Body of pancreas (tissue), 4 donors: ENCODE data around the gene FRG1.

Source experiments
- CTCF ChIP-seq, 7 experiments: fragments of 450-650 bp in 4 of 7; fragments of 200-600 bp in 3 of 7; sonication (generic) in 3 of 7; IDR thresholded peaks; one replicate each; pipeline ENCODE4 v1.5.1; 2016 to 2019; ENCODE audit warnings: antibody characterized with exemption in 7 of 7
- POLR2A ChIP-seq, 3 donors: fragments of 450-650 bp; IDR thresholded peaks; one replicate each; pipeline ENCODE4 v1.6.1; 2016; ENCODE audit warnings: antibody characterized with exemption in 3 of 3, mild to moderate bottlenecking in 2 of 3

- peak; percentile 60 to 99 (median 96) for TF ChIP-seq CTCF (IDR thresholded peaks at IDR 0.05)
- peak; percentile 58 to 84 (median 82) for TF ChIP-seq POLR2A (IDR thresholded peaks at IDR 0.05)
Measured at GRCh38 chr4:189940178-189941004, at the start of gene FRG1.
